Mononuclear cell (primary cell): ENCODE results near the gene PLIN5. TPM values are rescaled to one million over a fixed set of nuclear protein-coding genes. Genes with fewer than 3 reads are reported as not detected.

ENCODE experiments used
- H3K27me3 ChIP-seq: 2 replicates; pipeline ENCODE4 v1.6.0; 2011; ENCODE audit warnings: low read length, control low read depth; ENCODE audit not compliant: insufficient read depth
- H3K4me1 ChIP-seq: 2 replicates; pipeline ENCODE4 v1.5.1; 2011; ENCODE audit warnings: mild to moderate bottlenecking, low read length, control low read depth; ENCODE audit not compliant: insufficient read depth
- H3K4me3 ChIP-seq: 2 replicates; pipeline ENCODE4 v1.5.1; 2011; ENCODE audit warnings: mild to moderate bottlenecking, low read length, moderate library complexity
- H3K9me3 ChIP-seq: 2 replicates; pipeline ENCODE4 v1.5.1; 2011; ENCODE audit warnings: low read depth, mild to moderate bottlenecking, control low read depth, low read length
- total RNA-seq: library from RNA; depleted of rRNA; stranded (reverse); fragments of >200 nt; gene quantifications from one replicate; pipeline ENCODE4 v1.2.3, GENCODE V29; 2012

Gene PLIN5
- total RNA-seq, result 0.21 TPM

GRCh38 chr19:4534836-4535658 is at the start of gene PLIN5:
PLIN5 (minus strand) TSS chr19:4535224; CDS start chr19:4534074, 1,150 bp downstream.
- Histone ChIP-seq H3K4me3 (no peak within 1 kb of the TSS), H3K27me3 (no peaks in the 10 kb centered on the region), H3K4me1 (peaks cover 38% of the 10 kb centered on the region), H3K9me3 (no peaks in the 10 kb centered on the region)

DNA sequence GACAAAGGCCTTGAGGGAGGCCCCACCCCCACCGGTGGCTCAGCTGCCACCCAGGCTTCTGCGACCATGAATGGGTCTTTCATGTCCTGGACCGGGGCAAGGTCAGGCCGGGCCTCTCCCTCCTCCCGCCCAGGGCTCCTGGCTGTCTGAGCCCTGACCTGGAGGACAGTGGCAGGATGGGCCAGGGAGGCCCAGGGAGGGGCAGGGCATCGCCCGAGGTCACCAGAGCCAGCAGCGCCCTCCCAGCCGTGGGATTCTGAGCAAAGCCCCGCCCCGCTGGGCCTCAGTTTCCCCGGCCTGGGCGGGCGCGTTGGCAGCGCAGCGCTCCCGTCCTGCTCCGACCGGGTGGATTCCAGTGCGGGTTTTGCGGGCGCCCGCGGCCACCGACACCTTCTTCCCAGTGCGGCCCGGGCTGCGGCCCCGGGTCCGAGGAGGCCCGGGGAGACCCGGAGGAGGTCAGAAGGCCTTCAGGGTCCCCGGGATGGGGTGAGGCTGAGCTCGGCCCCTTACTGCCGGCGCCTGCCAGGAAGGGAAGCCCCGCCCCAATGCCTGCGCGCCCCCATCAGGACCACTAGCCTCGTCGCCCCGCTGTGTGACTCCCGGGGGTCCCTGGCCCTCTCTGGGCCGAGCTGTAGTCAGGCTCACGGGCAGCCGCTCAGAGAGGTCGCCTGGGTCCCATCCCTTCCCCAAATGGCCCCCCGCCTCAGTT is 49.1 kb upstream of the PLIN5 start:
- Histone ChIP-seq H3K4me3 (no peak overlapping the region), H3K4me1 (peaks cover 10% of the 10 kb centered on the region), H3K9me3 (no peaks in the 10 kb centered on the region), H3K27me3 (peaks cover 55% of the 10 kb centered on the region)

GRCh38 chr19:4582980-4583842 is 48.2 kb upstream of the PLIN5 start:
- Histone ChIP-seq H3K9me3 (no peaks in the 10 kb centered on the region), H3K4me3 (no peak overlapping the region), H3K4me1 (peaks cover 10% of the 10 kb centered on the region), H3K27me3 (peaks cover 61% of the 10 kb centered on the region)

GRCh38 chr19:4581666-4582553 is 46.9 kb upstream of the PLIN5 start:
- Histone ChIP-seq H3K27me3 (peaks cover 61% of the 10 kb centered on the region), H3K4me1 (peaks cover 10% of the 10 kb centered on the region), H3K4me3 (no peak overlapping the region), H3K9me3 (no peaks in the 10 kb centered on the region)

GRCh38 chr19:4580961-4581665 is 46.1 kb upstream of the PLIN5 start:
- peaks cover 57% of the 10 kb centered on the region for H3K27me3 ChIP-seq
- peaks cover 10% of the 10 kb centered on the region for H3K4me1 ChIP-seq

DNA sequence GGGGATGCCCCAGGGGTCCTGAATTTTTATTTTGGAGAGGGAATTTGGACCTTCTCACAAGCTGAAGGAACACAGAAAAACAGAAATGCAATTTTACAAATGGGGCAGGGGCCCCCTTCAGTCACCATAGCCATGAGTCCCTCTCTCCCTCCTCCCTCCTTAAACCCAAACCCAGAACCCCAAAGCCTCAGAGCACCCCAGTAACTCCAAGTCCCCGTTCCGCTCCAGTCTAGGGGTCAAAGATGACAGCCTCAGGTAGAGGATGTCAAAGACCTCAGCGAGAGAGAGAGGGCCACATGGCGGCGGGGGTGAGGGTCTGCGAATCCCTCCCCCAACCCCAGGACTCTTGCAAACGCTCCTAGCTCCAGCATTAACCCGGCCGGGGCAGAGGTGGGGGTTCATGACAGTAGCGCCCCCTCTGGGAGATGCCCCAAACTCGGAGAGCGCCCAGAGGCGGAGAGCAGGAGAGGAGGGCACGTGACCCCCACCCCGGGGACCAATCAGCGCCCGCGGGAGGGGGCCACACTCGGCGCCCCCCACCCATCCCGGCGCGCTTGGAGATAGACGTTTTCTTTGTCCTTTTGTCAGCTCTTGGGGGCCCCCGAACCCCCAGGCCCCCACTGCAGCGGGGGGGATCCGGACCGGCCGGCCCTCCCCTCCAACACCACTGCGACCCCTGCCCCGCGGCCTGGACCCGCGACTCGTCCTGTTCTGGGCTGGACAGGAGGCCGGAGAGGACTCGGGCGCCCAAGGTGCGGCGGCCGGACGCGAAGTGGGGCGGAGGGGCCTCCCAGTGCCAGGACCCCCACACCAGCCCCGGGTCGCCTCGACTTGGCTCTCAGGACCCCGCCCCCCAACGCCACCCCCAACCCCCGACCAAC is 45.2 kb upstream of the PLIN5 start:
- H3K4me1 ChIP-seq, result peaks cover 10% of the 10 kb centered on the region
- H3K27me3 ChIP-seq, result peaks cover 53% of the 10 kb centered on the region
- no peak overlapping the region for H3K4me3 ChIP-seq
- no peaks in the 10 kb centered on the region for H3K9me3 ChIP-seq

More at GRCh38 chr19:4580961-4581665, 46.1 kb upstream of the PLIN5 start:
- no peak overlapping the region for H3K4me3 ChIP-seq
- H3K9me3 ChIP-seq, result no peaks in the 10 kb centered on the region

DNA sequence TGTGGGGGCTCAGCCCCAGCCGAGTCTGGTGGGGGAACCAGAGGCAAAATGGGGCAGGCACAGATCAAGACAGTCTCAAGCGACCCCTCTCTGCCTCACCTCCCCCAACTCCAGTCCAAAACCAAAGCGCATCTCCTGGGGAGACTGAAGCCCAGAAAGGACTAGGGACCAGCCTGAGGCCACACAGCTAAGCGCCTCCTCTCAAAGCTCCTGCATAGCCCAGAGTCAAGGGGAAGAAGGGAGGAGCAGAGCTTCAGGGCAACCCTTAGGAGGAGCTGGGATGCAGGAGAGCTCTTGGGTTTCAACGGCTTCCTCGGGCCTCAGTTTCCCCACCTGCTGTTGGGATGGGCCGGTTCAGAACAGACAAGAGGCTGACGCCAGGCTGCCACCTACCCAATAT is 44.4 kb upstream of the PLIN5 start:
- Histone ChIP-seq H3K4me1 (peaks cover 4% of the 10 kb centered on the region), H3K4me3 (no peak overlapping the region), H3K9me3 (no peaks in the 10 kb centered on the region), H3K27me3 (peaks cover 49% of the 10 kb centered on the region)

GRCh38 chr19:4578552-4579248 is 43.7 kb upstream of the PLIN5 start:
- Histone ChIP-seq H3K27me3 (peaks cover 44% of the 10 kb centered on the region), H3K4me3 (no peak overlapping the region), H3K4me1 (no peaks in the 10 kb centered on the region), H3K9me3 (no peaks in the 10 kb centered on the region)

DNA sequence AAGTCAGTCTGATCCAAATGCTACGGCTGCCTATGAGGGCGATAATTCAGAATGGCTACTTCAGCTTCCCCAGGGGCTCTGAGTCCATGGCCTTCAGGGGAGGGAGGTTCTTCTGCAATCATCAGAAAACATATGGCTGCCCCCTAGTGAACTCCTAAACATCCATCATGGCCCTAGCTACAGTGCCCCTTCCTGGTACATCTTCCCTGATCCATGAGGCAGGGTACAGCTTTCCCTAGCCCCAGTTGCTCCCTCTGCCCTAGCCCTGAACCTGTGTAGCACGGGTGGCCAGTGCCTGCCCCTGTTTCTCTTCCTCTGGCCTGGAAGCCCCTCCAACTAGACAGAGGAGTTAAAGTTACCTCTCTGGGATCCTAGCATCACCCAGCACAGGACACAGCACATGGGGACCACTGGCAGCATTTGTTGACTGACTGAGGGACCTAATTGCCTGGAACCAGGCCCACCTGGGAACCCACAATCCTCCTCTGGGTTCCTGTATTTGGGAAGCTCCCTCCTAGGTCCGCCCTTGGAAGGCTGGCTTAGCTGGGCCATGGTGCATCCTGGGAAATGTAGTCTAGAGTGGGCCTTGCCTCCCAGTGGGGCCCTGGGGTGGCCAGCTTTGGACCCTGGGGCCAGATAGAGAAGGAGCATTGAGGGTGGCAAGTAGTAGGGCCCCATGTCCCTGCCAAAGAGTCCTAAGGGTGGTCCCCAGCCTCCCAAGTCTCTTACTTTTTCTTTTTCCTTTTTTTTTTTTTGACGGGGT is 42.2 kb upstream of the PLIN5 start:
- Histone ChIP-seq H3K4me3 (no peak overlapping the region), H3K9me3 (no peaks in the 10 kb centered on the region), H3K27me3 (peaks cover 32% of the 10 kb centered on the region), H3K4me1 (no peaks in the 10 kb centered on the region)

GRCh38 chr19:4576016-4576933 is 41.3 kb upstream of the PLIN5 start:
- no peaks in the 10 kb centered on the region for H3K4me1 ChIP-seq
- H3K27me3 ChIP-seq, result peaks cover 27% of the 10 kb centered on the region
- no peaks in the 10 kb centered on the region for H3K9me3 ChIP-seq
- H3K4me3 ChIP-seq, result no peak overlapping the region

DNA sequence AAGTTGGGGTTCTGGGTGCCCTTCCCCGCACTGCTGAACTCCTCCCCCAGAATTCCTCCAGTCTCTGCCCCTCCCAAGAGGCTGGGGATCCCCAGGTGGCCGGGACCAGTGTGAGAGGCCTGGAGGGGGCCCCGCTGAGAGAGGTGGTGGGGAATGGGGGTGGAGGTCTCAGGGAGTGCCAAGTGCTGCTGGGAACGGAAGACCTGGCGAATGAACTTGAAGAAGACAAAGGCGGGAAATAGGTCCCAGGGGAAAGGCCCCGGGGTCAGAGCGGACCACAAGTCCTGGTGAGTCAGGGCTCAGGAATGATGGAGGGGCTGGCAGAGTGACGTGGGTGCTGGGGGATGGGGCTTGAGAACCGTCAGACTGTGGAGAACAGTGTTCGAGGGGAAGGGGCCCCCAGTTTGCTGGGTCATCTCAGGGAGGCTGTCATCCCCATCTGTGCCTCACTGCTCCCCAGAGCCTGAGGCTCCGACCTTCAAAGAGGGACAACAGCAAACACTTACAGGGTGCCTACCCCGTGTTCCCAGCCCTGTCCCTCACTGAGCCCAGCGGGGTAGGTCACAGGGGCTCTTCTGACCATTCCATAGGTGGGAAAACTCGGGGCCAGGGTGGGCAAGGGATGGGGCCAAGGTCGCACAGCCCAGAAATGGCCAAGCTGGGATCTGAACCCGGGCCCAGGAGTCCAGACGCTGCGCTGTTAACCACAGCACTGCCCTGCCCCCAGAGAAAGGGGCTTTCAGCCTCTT is 40.4 kb upstream of the PLIN5 start:
- H3K4me1 ChIP-seq, result no peaks in the 10 kb centered on the region
- peaks cover 27% of the 10 kb centered on the region for H3K27me3 ChIP-seq
- H3K4me3 ChIP-seq, result no peak overlapping the region
- no peaks in the 10 kb centered on the region for H3K9me3 ChIP-seq
